Stimulated activated CD8-positive, alpha-beta memory T cell treated with anti-CD3 and anti-CD28 coated beads, Interleukin-4, amount 100 ng/mL, for 4 hours (primary cell): ENCODE results near the gene ICE2.
"Not testable (repeated sequence)": the region's sequence is repeated elsewhere in the genome, so short reads cannot be mapped to it uniquely, and the experiment has no call there.

Source experiments
- DNase-seq, 2 donors: peaks; one replicate each; pipeline ENCODE4 v3.0.0-alpha.2; 2020; ENCODE audit warnings: low read depth in 2 of 2, low spot score in 1 of 2

The ICE2 gene

GRCh38 chr15:60448668-60449360 is 30.1 kb downstream of the ICE2 start:
- DNase-seq: no peak

- DNase-seq: no peak
Observed at GRCh38 chr15:60444289-60444912, 34.5 kb downstream of the ICE2 start.

GRCh38 chr15:60442763-60443162 is 36.2 kb downstream of the ICE2 start:
- DNase-seq: no peak

- DNase-seq: no peak
Observed at GRCh38 chr15:60442031-60442650, 36.8 kb downstream of the ICE2 start.

- no peak for DNase-seq
Observed at GRCh38 chr15:60441331-60441730, 37.6 kb downstream of the ICE2 start.

GRCh38 chr15:60438646-60439045 is 40.3 kb downstream of the ICE2 start:
- no peak for DNase-seq

- no peak for DNase-seq
Observed at GRCh38 chr15:60428935-60429334, 50.0 kb downstream of the ICE2 start.

GRCh38 chr15:60426870-60427508 is 52.0 kb downstream of the ICE2 start:
- DNase-seq: no peak

- no peak for DNase-seq
Observed at GRCh38 chr15:60425461-60425860, 53.5 kb downstream of the ICE2 start.

GRCh38 chr15:60424006-60424405 is 54.9 kb downstream of the ICE2 start:
- no peak for DNase-seq

GRCh38 chr15:60423537-60423936 is 55.4 kb downstream of the ICE2 start:
- DNase-seq: no peak

GRCh38 chr15:60421544-60421943 is 57.4 kb downstream of the ICE2 start:
- no peak for DNase-seq

- no peak for DNase-seq
Observed at GRCh38 chr15:60420203-60420716, 58.7 kb downstream of the ICE2 start.

GRCh38 chr15:60419753-60420152 is 59.2 kb downstream of the ICE2 start:
- DNase-seq: no peak

GRCh38 chr15:60418096-60418495 is 60.8 kb downstream of the ICE2 start:
- no peak for DNase-seq

GRCh38 chr15:60417112-60417511 is 61.8 kb downstream of the ICE2 start:
- DNase-seq: no peak

GRCh38 chr15:60416484-60416883 is 62.5 kb downstream of the ICE2 start:
- DNase-seq: no peak

- no peak for DNase-seq
Observed at GRCh38 chr15:60414016-60414682, 64.8 kb downstream of the ICE2 start.

- DNase-seq: no peak
Observed at GRCh38 chr15:60413231-60413824, 65.6 kb downstream of the ICE2 start.

- DNase-seq: not testable (repeated sequence)
Observed at GRCh38 chr15:60412807-60413206, 66.1 kb downstream of the ICE2 start.
